ENCODE data around the gene ACOXL.

ACOXL gene

GRCh38 chr2:110969696-110970095 lies 237.3 kb downstream of the ACOXL start:
- Histone ChIP-seq H3K9me3 (ENCODE audit: control insufficient read depth, low read length) (no peaks in the 10 kb centered on the region), H3K79me2 (no peaks in the 10 kb centered on the region), H3K27me3 (ENCODE audit: control insufficient read depth, insufficient read depth, low read length) (no peaks in the 10 kb centered on the region), H3K36me3 (ENCODE audit: control insufficient read depth, insufficient read depth, low read length) (no peaks in the 10 kb centered on the region), H3K4me2 (ENCODE audit: low read length) (no peak overlapping the region), H3K27ac (no peak overlapping the region), H3K4me1 (no peaks in the 10 kb centered on the region), H2AFZ (no peak overlapping the region), H3K9ac (no peak overlapping the region), H3K4me3 (ENCODE audit: low read depth, low read length) (no peak overlapping the region)
- TF ChIP-seq CTCF (IDR thresholded peaks at IDR 0.05): no peak

GRCh38 chr2:110970201-110970600 lies 237.8 kb downstream of the ACOXL start:
- no peak for TF ChIP-seq CTCF (IDR thresholded peaks at IDR 0.05)
- Histone ChIP-seq H3K4me3 (ENCODE audit: low read depth, low read length) (no peak overlapping the region), H3K4me1 (no peaks in the 10 kb centered on the region), H3K27ac (no peak overlapping the region), H3K79me2 (no peaks in the 10 kb centered on the region), H3K9ac (no peak overlapping the region), H3K27me3 (ENCODE audit: control insufficient read depth, insufficient read depth, low read length) (no peaks in the 10 kb centered on the region), H2AFZ (no peak overlapping the region), H3K4me2 (ENCODE audit: low read length) (no peak overlapping the region), H3K36me3 (ENCODE audit: control insufficient read depth, insufficient read depth, low read length) (no peaks in the 10 kb centered on the region), H3K9me3 (ENCODE audit: control insufficient read depth, low read length) (no peaks in the 10 kb centered on the region)

GRCh38 chr2:110971811-110972210 lies 239.4 kb downstream of the ACOXL start:
- TF ChIP-seq CTCF (IDR thresholded peaks at IDR 0.05): no peak
- Histone ChIP-seq H3K27me3 (ENCODE audit: control insufficient read depth, insufficient read depth, low read length) (no peaks in the 10 kb centered on the region), H3K36me3 (ENCODE audit: control insufficient read depth, insufficient read depth, low read length) (no peaks in the 10 kb centered on the region), H3K27ac (no peak overlapping the region), H2AFZ (no peak overlapping the region), H3K4me3 (ENCODE audit: low read depth, low read length) (no peak overlapping the region), H3K4me1 (no peaks in the 10 kb centered on the region), H3K9ac (no peak overlapping the region), H3K9me3 (ENCODE audit: control insufficient read depth, low read length) (no peaks in the 10 kb centered on the region), H3K79me2 (no peaks in the 10 kb centered on the region), H3K4me2 (ENCODE audit: low read length) (no peak overlapping the region)

GRCh38 chr2:110973262-110973661 lies 240.9 kb downstream of the ACOXL start:
- no peaks in the 10 kb centered on the region for H3K4me1 ChIP-seq
- H2AFZ ChIP-seq: no peak overlapping the region
- no peak overlapping the region for H3K9ac ChIP-seq
- no peak overlapping the region for H3K4me3 ChIP-seq (ENCODE audit: low read depth, low read length)
- H3K9me3 ChIP-seq (ENCODE audit: control insufficient read depth, low read length): no peaks in the 10 kb centered on the region
- H3K79me2 ChIP-seq: no peaks in the 10 kb centered on the region
- H3K27ac ChIP-seq: no peak overlapping the region
- no peak overlapping the region for H3K4me2 ChIP-seq (ENCODE audit: low read length)
- H3K36me3 ChIP-seq (ENCODE audit: control insufficient read depth, insufficient read depth, low read length): no peaks in the 10 kb centered on the region
- no peak for TF ChIP-seq CTCF (IDR thresholded peaks at IDR 0.05)
- no peaks in the 10 kb centered on the region for H3K27me3 ChIP-seq (ENCODE audit: control insufficient read depth, insufficient read depth, low read length)

GRCh38 chr2:110977403-110977802 lies 245.0 kb downstream of the ACOXL start:
- H3K4me3 ChIP-seq (ENCODE audit: low read depth, low read length): no peak overlapping the region
- H3K36me3 ChIP-seq (ENCODE audit: control insufficient read depth, insufficient read depth, low read length): no peaks in the 10 kb centered on the region
- H2AFZ ChIP-seq: no peak overlapping the region
- no peaks in the 10 kb centered on the region for H3K79me2 ChIP-seq
- H3K4me1 ChIP-seq: no peaks in the 10 kb centered on the region
- H3K27me3 ChIP-seq (ENCODE audit: control insufficient read depth, insufficient read depth, low read length): no peaks in the 10 kb centered on the region
- no peaks in the 10 kb centered on the region for H3K9me3 ChIP-seq (ENCODE audit: control insufficient read depth, low read length)
- no peak overlapping the region for H3K4me2 ChIP-seq (ENCODE audit: low read length)
- H3K9ac ChIP-seq: no peak overlapping the region
- TF ChIP-seq CTCF (IDR thresholded peaks at IDR 0.05): no peak
- H3K27ac ChIP-seq: no peak overlapping the region
